Right lung (tissue), 5 donors: ENCODE results near the gene IQSEC1. TPM values are rescaled to one million over a fixed set of nuclear protein-coding genes. Genes with fewer than 3 reads are reported as not detected.

Source experiments
- DNase-seq, 2 donors: peaks; one replicate each; pipeline ENCODE4 v3.0.0-alpha.2; 2013
- polyA plus RNA-seq, 5 donors: library from polyadenylated mRNA; unstranded; fragments of 120-200 nt; gene quantifications; one replicate each; pipeline versions ENCODE4 v1.2.1 to v1.2.3, GENCODE V29; 2013; ENCODE audit warnings: inconsistent platforms in 1 of 5, low replicate concordance in 1 of 5; ENCODE audit not compliant: insufficient read length in 5 of 5, insufficient read depth in 1 of 5

IQSEC1 gene
- polyA plus RNA-seq, 5 donors: 21.7 to 31.2 (median 29.6) TPM

GRCh38 chr3:12968541-12968940 is 104.7 kb downstream of the IQSEC1 start:
- no peak for DNase-seq

DNA sequence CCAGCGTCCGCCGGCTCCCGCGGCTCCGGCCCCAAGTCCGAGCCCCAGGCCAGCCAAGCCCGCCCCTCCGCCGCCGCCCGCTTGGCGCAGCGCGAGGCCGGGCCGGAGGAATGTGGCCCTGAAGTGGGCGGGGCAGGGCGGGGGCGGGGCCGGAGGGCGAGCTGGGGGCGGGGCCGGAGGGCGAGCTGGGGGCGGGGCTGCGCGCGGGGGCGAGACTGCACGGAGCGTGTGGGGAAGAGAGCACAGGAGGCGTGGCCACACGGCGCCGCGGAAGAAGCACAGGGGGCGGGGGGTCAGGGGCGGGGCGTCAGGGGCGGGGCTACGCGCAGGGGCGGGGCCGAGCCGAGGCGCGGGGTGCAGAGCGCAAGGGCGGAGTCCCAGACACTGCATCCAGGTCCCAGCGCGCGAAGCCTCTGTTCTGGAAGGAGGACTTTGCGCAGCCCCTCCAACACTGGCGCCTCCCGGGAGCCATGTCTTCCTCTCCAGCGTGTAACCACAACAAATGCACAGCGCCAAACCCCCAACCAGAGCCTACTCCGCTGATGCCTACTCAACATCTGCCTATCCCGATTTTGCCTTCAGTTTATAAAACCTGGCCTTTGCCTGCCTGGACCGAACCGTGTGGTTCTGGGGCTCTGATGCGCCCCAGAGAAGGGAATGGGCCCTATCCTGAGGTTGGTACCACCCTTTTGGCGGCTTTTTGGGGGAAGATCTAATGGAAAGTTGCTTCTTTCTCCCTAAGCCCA is 105.5 kb downstream of the IQSEC1 start:
- DNase-seq: peak; percentile 83 to 85

- peak in 1 of 2 donors; percentile 33 for DNase-seq
These were observed 106.2 kb downstream of the IQSEC1 start for GRCh38 chr3:12966847-12967605.

- DNase-seq: no peak
These were observed 107.0 kb downstream of the IQSEC1 start for GRCh38 chr3:12965999-12966846.

GRCh38 chr3:12964711-12965612 is 108.3 kb downstream of the IQSEC1 start:
- no peak for DNase-seq

GRCh38 chr3:12963922-12964701 is 109.1 kb downstream of the IQSEC1 start:
- DNase-seq: peak in 1 of 2 donors; percentile 31

GRCh38 chr3:12963231-12963896 is 109.9 kb downstream of the IQSEC1 start:
- no peak for DNase-seq

DNA sequence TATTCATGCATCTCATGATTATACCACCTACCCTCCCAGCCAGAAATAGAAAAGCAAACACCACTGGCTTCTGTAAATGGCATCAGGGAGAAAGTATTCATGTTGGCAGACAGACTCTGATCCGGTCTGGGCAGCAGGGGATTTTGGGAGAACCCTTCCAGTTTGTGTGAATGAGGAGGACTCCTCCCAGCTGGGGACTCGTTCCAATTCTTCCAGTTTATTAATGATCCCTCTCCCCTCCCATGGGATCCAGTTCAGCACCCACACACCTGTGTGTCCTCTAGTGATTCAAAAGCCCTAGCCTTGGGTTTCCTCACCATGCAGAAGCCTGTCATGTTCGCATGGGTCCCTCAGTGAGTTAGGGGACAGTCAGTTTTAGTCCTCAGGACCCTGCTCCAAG is 110.9 kb downstream of the IQSEC1 start:
- DNase-seq: no peak

GRCh38 chr3:12961697-12962036 is 111.6 kb downstream of the IQSEC1 start:
- DNase-seq: no peak

DNA sequence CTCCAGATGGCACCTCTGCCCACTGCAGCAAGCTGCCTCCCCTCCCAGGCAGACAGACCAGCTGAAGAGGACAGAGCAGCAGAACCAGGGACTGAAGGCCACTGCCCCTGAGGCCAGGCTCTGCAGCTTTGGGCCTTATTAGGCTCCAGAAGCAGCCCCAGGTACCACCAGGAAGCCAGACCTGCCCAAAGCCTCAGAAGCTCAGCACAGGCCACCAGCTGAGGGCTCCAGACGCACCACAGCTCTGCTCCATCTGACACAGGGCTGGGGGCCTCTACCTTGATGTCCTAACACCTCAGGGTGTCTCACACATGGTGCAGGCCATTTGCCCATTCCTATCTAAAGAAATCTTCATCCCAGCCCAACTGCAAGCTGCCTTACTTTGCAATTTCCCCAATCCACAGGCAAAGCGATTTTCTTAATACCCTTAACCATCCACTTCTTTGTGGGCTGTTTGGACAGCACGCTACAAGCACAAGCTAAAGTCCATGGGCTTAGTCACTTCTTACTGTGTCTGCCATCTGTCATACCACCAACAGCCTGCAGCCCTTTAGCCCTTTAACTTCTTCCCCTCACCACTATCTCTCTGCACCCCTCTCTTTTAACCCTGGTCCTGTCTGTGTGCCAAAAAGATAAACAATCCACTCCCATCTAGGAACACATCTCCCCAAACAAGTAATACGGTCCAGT is 112.1 kb downstream of the IQSEC1 start:
- no peak for DNase-seq

GRCh38 chr3:12960497-12960896 is 112.7 kb downstream of the IQSEC1 start:
- no peak for DNase-seq

DNA sequence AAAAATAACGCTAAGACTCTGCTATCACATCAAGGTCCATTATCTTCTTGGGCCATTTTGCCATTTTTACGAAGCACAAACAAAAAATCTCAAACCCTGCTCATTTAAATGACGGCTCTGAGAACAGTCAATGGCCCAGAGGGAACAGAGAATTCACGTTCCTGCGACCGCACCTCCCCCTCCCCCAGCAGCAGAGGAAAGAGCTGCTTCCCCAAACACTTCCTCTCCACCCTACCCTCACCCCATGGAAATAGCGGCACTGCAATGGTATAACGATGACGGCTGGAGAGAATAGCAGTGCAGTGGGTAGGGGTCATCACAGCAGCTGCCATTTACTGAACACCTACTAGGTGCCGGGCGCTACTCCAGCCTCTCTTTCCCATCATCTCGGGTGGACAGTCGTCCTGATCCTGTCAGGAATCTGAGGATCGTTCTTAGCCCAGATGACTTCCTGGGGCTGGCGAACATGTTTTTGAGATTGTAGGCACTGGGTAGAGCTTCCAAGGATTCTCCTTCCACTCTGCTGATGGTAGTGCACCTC is 113.3 kb downstream of the IQSEC1 start:
- no peak for DNase-seq

DNA sequence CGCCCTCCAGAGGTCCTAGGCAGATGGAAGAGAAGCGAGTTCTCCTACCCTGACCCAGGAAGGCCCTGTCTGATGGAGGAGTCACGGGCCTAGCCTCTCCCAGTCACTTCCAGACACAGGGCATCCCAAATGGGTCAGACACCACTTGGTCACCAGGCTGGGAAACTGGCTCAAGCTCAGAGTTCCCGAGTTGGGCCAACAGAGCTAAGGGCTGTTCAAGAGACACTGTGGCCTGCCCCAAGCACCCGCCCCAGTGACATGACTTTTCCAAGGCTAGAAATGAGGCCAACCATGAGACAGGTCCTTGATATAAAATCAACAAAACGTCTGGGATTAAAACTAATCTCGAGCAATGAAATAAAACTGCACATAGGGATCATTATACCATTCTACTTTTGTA is 113.8 kb downstream of the IQSEC1 start:
- no peak for DNase-seq

DNA sequence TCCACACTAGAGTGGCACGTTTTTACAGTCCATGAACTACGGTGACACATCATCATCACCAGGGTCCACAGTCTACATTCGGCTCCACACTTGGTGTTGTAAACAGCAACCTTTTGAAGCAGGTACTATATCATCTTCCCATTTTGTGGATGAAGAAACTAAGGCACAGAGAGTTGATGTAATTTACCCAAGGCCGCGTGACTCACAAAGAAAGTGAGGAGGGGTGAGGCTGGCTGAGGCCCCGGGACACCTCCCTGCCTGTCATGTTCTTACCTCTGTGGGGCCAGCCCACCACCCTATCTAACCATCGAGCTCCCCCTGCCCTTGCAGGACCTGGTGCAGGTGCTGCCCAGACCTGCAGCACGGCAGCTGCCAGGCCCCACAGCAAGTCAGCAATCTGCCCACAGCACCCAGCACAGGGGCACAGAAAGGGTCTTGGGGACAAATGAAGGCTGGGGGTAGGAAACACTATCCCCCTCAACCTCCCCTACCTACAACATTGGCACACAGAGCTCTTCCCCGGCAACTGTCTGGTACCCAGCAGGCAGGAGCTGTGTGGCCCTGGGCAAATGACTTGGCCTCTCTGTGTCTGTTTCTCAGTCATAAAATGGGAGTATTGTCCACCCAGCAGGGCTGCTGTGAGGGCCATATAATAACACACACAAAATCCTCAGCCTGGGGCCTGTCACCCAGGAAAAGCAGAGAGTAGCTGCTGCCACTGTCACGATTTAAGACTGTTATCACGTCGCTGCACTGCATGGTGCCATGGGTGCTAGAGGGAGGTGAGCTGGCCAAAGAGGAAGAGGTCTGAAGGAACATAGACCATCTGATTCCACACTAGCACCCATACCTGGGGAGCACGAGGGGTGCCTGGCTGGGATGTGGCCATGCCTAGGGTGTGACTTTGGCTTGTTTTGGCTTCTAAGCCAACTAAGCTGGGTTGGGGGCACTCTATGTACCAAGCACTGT is 115.1 kb downstream of the IQSEC1 start:
- no peak for DNase-seq

- no peak for DNase-seq
These were observed 115.9 kb downstream of the IQSEC1 start for GRCh38 chr3:12957339-12957738.

DNA sequence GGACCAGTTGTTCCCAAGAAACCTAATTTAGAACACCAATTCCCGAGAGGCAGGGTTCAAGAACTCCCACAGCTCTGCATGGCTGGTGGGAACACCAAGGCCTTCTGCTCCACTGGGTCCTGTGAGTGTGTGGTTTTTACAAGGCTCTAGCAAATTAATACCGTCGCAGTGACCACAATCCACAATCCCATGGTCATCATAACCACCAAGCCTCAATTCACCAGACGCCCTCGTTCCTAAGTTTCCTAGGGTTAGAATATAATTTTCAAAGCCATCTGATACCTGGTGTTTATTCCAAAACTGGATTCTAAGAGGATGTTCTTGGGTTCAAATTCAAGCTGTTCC is 116.9 kb downstream of the IQSEC1 start:
- no peak for DNase-seq

DNA sequence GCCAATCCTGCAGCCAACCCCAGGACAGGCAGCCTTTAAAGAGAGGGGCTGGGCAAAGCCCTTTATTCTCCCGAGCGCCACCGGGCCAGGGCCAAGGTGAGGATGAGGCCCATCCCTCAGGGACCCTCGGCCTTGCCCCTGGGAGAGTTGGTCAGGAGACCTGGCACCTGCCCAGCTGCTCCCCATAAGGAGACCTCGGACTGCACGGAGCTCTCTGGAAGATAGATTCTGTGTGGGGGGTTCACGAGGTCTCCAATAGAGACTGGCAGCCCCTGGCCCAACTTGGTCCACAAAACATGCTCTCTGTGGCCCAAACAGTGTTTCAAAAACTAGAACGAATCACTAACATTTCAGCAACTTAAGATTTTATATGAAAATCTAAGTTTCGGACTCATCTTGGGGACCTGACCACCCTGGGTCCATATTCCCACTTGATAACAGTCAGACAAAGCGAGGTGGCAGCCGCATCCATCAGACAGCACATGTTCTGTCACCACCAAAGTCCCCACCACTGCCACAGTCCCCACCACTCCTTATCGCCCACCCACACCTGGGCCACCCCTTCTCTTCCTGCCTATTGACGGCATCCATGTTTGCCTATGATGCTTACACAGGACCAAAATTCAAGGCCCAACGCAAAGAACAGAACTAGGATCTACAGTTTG is 117.4 kb downstream of the IQSEC1 start:
- no peak for DNase-seq
